Adrenal gland (tissue), 5 donors: Measurements from ENCODE around the gene ZZZ3.
"Not testable (repeated sequence)": the region's sequence is repeated elsewhere in the genome, so short reads cannot be mapped to it uniquely, and the experiment has no call there.

Experiments
- CTCF ChIP-seq, 6 experiments: fragments of 450-650 bp in 4 of 6; fragments of 200-600 bp in 2 of 6; sonication (generic) in 1 of 6; IDR thresholded peaks; 1 replicate in 5 of 6; 2 replicates in 1 of 6; pipeline versions ENCODE4 v1.5.1 to v1.8.0; 2016 to 2021; ENCODE audit warnings: antibody characterized with exemption in 6 of 6, mild to moderate bottlenecking in 2 of 6, moderate library complexity in 1 of 6
- POLR2A ChIP-seq, 2 donors: fragments of 450-650 bp; IDR thresholded peaks; one replicate each; pipeline ENCODE4 v1.6.1; 2017; ENCODE audit warnings: antibody characterized with exemption in 2 of 2, mild to moderate bottlenecking in 2 of 2, moderate library complexity in 1 of 2
- donor health status: DM: no; HTN: no; CAD: no.

DNA sequence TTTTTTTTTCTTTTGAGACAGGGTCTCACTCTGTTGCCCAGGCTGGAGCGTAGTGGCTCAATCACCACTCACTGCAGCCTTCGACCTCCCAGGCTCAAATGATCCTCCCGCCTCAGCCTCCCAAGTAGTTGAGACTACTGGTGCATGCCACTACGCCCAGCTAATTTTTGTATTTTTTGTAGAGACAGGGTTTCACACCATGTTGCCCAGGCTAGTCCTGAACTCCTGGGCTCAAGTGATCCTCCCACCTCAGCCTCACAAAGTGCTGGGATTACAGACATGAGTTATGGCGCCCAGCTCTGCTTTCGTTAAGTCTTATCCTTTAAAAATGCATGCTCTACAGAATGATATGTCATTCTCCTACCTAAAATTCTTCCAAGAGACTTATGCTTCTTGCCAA, 36.2 kb downstream of the ZZZ3 start:
- not testable (repeated sequence) for TF ChIP-seq CTCF, POLR2A (IDR thresholded peaks at IDR 0.05)
